Measurements from ENCODE around the gene DDX10.

The DDX10 gene

DNA sequence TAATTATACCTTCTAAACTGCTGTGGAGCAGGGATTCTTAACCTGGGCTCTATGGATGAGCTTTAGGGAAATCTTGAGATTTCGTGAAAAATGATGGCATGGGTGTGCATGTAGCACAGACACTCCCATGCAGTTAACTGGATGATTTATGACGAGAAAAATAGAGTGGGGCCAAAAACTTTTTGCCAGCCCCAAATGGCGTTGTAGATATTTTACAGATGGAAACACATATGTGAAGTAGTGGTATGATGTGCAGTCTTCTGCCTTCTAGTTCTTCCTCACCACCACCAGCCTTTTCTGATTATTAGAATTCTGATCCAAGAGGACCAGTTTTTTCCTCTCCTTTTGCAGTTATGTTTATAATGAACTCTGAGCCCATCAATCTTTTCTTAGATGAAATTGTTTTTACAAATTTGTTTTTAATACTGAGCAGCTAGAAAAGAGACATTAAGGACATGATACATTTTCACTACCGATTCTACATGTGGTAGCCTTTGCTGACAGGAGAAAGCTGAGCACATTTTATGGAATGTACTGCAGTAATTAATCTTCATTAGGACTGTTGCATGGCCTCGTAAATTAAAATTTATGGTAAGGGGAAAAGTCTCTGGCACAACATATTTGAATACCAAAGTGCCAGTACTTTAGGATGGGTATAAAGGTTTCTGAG lies 261.4 kb downstream of the DDX10 start:
- Histone ChIP-seq H3K27ac (no peak overlapping the region), H3K4me3 (IDR thresholded peaks at IDR 0.05; ENCODE audit: insufficient read depth, low read depth, low read length) (no peak overlapping the region), H4K20me1 (ENCODE audit: insufficient read depth) (no peaks in the 10 kb centered on the region), H3K27me3 (ENCODE audit: insufficient read depth, low read depth) (no peaks in the 10 kb centered on the region), H3K79me2 (ENCODE audit: insufficient read depth, low read depth) (no peaks in the 10 kb centered on the region), H2AFZ (ENCODE audit: low read depth) (no peak overlapping the region), H3K4me1 (ENCODE audit: low read depth, poor library complexity, severe bottlenecking) (no peaks in the 10 kb centered on the region), H3K4me2 (no peak overlapping the region), H3K9ac (no peak overlapping the region), H3K36me3 (ENCODE audit: insufficient read depth) (no peaks in the 10 kb centered on the region)
- TF ChIP-seq CTCF (conservative IDR thresholded peaks at IDR 0.05; ENCODE audit: low read depth, low read length) = no peak

DNA sequence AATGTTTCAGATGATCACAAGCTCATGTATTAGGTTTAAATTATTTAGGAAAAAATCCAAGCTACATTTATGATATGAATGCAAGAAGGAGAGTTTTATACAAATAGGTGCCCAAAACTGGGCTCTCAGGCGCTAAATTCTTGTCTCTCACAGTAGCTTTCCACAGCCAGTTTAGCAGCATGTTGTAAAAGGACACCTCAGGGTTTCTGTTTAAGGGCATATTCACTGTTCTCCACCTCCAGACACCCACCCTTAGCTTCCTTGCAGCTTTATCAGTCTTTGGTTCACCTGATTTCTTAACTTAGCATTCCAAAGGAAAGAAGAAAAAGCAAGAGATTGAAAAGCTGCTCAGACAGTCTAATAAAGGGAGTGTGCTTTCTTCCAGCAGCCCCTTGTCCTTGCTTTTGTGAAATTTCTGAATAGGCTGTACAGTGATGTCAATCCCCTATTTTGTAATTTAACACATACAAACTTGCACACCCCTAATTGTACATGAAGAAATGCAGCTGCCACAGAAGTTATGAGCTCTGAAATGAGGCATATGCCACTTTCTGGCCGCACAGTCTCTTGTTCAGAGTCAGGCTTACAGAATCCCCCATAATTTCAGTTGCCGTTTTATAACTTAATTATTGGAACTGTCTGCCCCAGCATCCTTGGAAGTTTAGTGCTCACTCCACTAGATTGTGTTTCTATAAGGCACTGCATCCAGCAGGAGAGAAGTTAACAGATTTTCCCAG lies 262.1 kb downstream of the DDX10 start:
- Histone ChIP-seq H3K4me2 (no peak overlapping the region), H2AFZ (ENCODE audit: low read depth) (no peak overlapping the region), H4K20me1 (ENCODE audit: insufficient read depth) (no peaks in the 10 kb centered on the region), H3K27ac (no peak overlapping the region), H3K9ac (no peak overlapping the region), H3K4me3 (IDR thresholded peaks at IDR 0.05; ENCODE audit: insufficient read depth, low read depth, low read length) (no peak overlapping the region), H3K36me3 (ENCODE audit: insufficient read depth) (no peaks in the 10 kb centered on the region), H3K79me2 (ENCODE audit: insufficient read depth, low read depth) (no peaks in the 10 kb centered on the region), H3K4me1 (ENCODE audit: low read depth, poor library complexity, severe bottlenecking) (no peaks in the 10 kb centered on the region), H3K27me3 (ENCODE audit: insufficient read depth, low read depth) (no peaks in the 10 kb centered on the region)
- TF ChIP-seq CTCF (conservative IDR thresholded peaks at IDR 0.05; ENCODE audit: low read depth, low read length) = no peak

- Histone ChIP-seq H3K79me2 (ENCODE audit: insufficient read depth, low read depth) (no peaks in the 10 kb centered on the region), H3K27ac (no peak overlapping the region), H3K9ac (no peak overlapping the region), H3K4me3 (IDR thresholded peaks at IDR 0.05; ENCODE audit: insufficient read depth, low read depth, low read length) (no peak overlapping the region), H3K4me1 (ENCODE audit: low read depth, poor library complexity, severe bottlenecking) (no peaks in the 10 kb centered on the region), H2AFZ (ENCODE audit: low read depth) (no peak overlapping the region), H3K4me2 (no peak overlapping the region), H4K20me1 (ENCODE audit: insufficient read depth) (no peaks in the 10 kb centered on the region), H3K36me3 (ENCODE audit: insufficient read depth) (no peaks in the 10 kb centered on the region), H3K27me3 (ENCODE audit: insufficient read depth, low read depth) (no peaks in the 10 kb centered on the region)
- TF ChIP-seq CTCF (conservative IDR thresholded peaks at IDR 0.05; ENCODE audit: low read depth, low read length) = no peak
Observed at GRCh38 chr11:108927791-108928545, 263.1 kb downstream of the DDX10 start.

DNA sequence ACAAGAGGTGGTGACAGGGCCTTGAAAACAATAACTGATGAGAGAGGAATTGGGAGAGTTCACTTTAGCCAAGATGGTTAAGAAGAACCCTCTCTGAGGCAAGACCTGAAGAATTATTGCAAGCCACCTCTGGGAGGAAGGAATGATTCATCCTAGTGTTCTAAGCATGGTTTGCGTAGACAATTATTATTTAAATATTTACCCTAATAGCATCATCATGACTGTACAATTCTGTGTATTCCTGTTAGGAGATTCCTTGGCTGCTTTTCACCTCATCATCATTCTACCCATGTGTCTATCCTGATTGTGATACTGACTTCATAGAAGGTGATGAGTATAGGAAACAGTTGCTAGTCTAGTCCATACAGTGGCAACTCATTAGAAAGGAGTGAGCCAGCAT lies 264.4 kb downstream of the DDX10 start:
- Histone ChIP-seq H3K27me3 (ENCODE audit: insufficient read depth, low read depth) (no peaks in the 10 kb centered on the region), H3K36me3 (ENCODE audit: insufficient read depth) (no peaks in the 10 kb centered on the region), H3K9ac (no peak overlapping the region), H3K79me2 (ENCODE audit: insufficient read depth, low read depth) (no peaks in the 10 kb centered on the region), H2AFZ (ENCODE audit: low read depth) (no peak overlapping the region), H3K4me2 (no peak overlapping the region), H4K20me1 (ENCODE audit: insufficient read depth) (no peaks in the 10 kb centered on the region), H3K4me1 (ENCODE audit: low read depth, poor library complexity, severe bottlenecking) (no peaks in the 10 kb centered on the region), H3K27ac (no peak overlapping the region), H3K4me3 (IDR thresholded peaks at IDR 0.05; ENCODE audit: insufficient read depth, low read depth, low read length) (no peak overlapping the region)
- TF ChIP-seq CTCF (conservative IDR thresholded peaks at IDR 0.05; ENCODE audit: low read depth, low read length) = no peak
